OCI-LY1 (cell line): ENCODE measurements around the gene VWA3B.

ENCODE experiments used
- EZH2 ChIP-seq: fragments of 200-600 bp; sonication (generic), shearing (Covaris generic); IDR thresholded peaks from 2 replicates; pipeline ENCODE4 v1.8.0; 2017; ENCODE audit warnings: borderline replicate concordance, mixed run types, mild to moderate bottlenecking, antibody characterized with exemption, low read length, moderate library complexity, mixed read lengths
- TF ChIP-seq, protein P1 (sequence below): fragments of 200-600 bp; sonication (generic), shearing (Covaris generic); IDR thresholded peaks from 2 replicates; pipeline ENCODE4 v1.5.1; 2017; ENCODE audit warnings: mild to moderate bottlenecking, antibody characterized with exemption, low read length, moderate library complexity, mixed read lengths

DNA sequence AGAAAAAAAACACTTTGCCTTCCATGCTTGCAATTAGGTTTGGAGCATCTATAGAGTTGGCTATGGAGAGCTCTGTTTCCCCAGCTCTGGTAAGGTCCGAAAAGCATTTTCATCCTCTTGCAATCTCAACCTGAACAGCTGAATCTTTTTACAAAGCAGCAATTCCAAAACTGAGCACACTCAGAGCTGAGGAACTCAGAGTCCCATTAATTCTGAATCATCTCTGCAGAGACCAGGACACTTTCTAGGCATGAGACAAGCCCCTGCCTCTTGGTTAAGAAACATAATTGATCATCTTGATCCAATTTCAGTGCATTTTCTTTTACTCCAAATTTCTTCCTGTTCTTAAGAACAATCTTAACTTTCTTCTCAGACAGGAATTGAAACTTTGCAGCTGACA is 263.4 kb downstream of the VWA3B start:
- TF ChIP-seq, protein P1, sequence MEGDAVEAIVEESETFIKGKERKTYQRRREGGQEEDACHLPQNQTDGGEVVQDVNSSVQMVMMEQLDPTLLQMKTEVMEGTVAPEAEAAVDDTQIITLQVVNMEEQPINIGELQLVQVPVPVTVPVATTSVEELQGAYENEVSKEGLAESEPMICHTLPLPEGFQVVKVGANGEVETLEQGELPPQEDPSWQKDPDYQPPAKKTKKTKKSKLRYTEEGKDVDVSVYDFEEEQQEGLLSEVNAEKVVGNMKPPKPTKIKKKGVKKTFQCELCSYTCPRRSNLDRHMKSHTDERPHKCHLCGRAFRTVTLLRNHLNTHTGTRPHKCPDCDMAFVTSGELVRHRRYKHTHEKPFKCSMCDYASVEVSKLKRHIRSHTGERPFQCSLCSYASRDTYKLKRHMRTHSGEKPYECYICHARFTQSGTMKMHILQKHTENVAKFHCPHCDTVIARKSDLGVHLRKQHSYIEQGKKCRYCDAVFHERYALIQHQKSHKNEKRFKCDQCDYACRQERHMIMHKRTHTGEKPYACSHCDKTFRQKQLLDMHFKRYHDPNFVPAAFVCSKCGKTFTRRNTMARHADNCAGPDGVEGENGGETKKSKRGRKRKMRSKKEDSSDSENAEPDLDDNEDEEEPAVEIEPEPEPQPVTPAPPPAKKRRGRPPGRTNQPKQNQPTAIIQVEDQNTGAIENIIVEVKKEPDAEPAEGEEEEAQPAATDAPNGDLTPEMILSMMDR, result no peak
- TF ChIP-seq EZH2, result no peak
